Activated naive CD8-positive, alpha-beta T cell treated with anti-CD3 and anti-CD28 coated beads, Interleukin-2, amount 50 U/mL, for 24 hours (primary cell): ENCODE measurements around the gene TMEM45B.
"Not testable (repeated sequence)": the region's sequence is repeated elsewhere in the genome, so short reads cannot be mapped to it uniquely, and the experiment has no call there.

Source experiments
- ATAC-seq: fragments of 150-1000 bp; cut with Tn5 transposase; one replicate; pipeline ENCODE4 v1.10.0; 2021
- DNase-seq: peaks from one replicate; pipeline ENCODE4 v3.0.0; 2021
- H3K27ac Mint-ChIP-seq: one replicate; pipeline ENCODE4 v1.8.0; 2021; ENCODE audit warnings: mild to moderate bottlenecking, mixed read lengths
- H3K27me3 Mint-ChIP-seq: one replicate; pipeline ENCODE4 v1.8.0; 2021; ENCODE audit warnings: mixed read lengths
- H3K36me3 Mint-ChIP-seq: one replicate; pipeline ENCODE4 v1.8.0; 2021; ENCODE audit warnings: low read depth, mixed read lengths
- H3K4me1 Mint-ChIP-seq: one replicate; pipeline ENCODE4 v1.8.0; 2021; ENCODE audit warnings: mixed read lengths
- H3K4me3 Mint-ChIP-seq: one replicate; pipeline ENCODE4 v1.8.0; 2021; ENCODE audit warnings: mild to moderate bottlenecking, moderate library complexity, mixed read lengths
- H3K9me3 Mint-ChIP-seq: one replicate; pipeline ENCODE4 v1.8.0; 2021; ENCODE audit warnings: mixed read lengths

The TMEM45B gene

GRCh38 chr11:129852125-129852740, 36.6 kb downstream of the TMEM45B start:
- DNase-seq (no peak), ATAC-seq (no peak)
- no peak overlapping the region for H3K4me3 Mint-ChIP-seq
- H3K9me3 Mint-ChIP-seq, result no peaks in the 10 kb centered on the region
- H3K4me1 Mint-ChIP-seq, result peaks cover 32% of the 10 kb centered on the region
- H3K27ac Mint-ChIP-seq, result no peak overlapping the region
- peaks cover 4% of the 10 kb centered on the region for H3K36me3 Mint-ChIP-seq
- no peaks in the 10 kb centered on the region for H3K27me3 Mint-ChIP-seq

DNA sequence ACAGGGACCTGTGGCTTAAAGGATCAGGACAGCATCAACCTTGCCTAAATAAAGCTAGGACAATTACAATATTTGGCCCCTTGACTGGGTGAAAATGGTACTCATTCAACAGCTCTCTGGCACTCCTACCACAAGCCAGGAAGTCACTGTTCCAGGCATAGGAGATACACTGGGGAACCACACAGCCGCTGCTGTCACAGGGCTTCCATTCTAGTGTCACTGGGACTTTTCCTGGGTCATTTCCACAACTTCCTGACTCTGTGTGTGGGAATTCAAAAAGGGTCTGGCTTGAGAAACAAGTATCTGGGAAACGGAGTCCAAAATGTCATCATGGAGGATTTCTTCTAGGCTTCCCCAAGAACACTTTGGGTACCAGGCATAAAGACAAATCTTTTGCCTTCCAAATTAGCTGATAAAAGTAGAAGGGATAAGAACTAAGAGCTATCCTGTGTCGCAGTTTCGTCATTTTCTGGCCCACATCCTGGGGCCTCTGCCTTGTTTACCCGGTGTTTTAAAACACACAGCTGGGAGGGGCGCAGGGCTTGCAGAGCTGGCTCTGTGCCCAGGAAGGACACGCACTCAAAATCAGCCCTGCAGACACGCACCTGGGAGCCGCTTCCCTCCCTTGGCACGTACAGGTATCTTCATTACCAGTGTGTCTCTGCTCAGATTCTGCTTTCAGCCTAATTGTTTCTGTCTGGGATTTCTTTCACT, 38.0 kb downstream of the TMEM45B start:
- peaks cover 4% of the 10 kb centered on the region for H3K36me3 Mint-ChIP-seq
- DNase-seq (peak; percentile 24), ATAC-seq (peak; percentile 33)
- H3K9me3 Mint-ChIP-seq, result no peaks in the 10 kb centered on the region
- H3K4me3 Mint-ChIP-seq, result no peak overlapping the region
- peak overlapping the region; percentile 37 for H3K27ac Mint-ChIP-seq
- no peaks in the 10 kb centered on the region for H3K27me3 Mint-ChIP-seq
- H3K4me1 Mint-ChIP-seq, result peaks cover 33% of the 10 kb centered on the region

- Mint-ChIP-seq H3K27ac (no peak overlapping the region), H3K36me3 (peaks cover 4% of the 10 kb centered on the region), H3K4me1 (peaks cover 34% of the 10 kb centered on the region), H3K4me3 (peak overlapping the region; percentile 19), H3K9me3 (no peaks in the 10 kb centered on the region), H3K27me3 (no peaks in the 10 kb centered on the region)
- DNase-seq (no peak), ATAC-seq (no peak)
These were observed 38.7 kb downstream of the TMEM45B start for GRCh38 chr11:129854232-129854805.

DNA sequence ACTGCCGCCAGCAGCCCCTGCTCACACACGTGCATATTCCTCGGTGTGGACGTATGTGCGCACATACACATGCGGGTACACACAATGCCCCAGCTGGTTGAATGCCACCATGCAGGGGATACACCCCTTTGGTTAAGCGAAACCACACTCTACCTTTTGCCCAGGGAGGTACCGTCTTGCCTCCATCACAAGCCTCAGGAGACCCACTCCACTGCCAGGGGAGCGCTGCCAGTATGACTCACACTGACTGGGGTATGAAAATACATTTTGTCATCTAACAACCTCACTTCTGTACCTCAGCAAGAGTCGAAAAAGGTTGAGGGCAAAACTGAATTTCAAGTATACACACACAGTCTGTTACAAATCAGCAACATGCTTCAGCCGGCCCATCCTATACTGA, 39.4 kb downstream of the TMEM45B start:
- no peaks in the 10 kb centered on the region for H3K27me3 Mint-ChIP-seq
- no peaks in the 10 kb centered on the region for H3K9me3 Mint-ChIP-seq
- ATAC-seq (peak; percentile 34), DNase-seq (no peak)
- no peak overlapping the region for H3K4me3 Mint-ChIP-seq
- H3K27ac Mint-ChIP-seq, result no peak overlapping the region
- peaks cover 37% of the 10 kb centered on the region for H3K4me1 Mint-ChIP-seq
- peaks cover 8% of the 10 kb centered on the region for H3K36me3 Mint-ChIP-seq

- H3K9me3 Mint-ChIP-seq, result no peaks in the 10 kb centered on the region
- H3K27ac Mint-ChIP-seq, result no peak overlapping the region
- H3K4me3 Mint-ChIP-seq, result no peak overlapping the region
- H3K27me3 Mint-ChIP-seq, result no peaks in the 10 kb centered on the region
- ATAC-seq (no peak), DNase-seq (no peak)
- H3K4me1 Mint-ChIP-seq, result peaks cover 41% of the 10 kb centered on the region
- peaks cover 8% of the 10 kb centered on the region for H3K36me3 Mint-ChIP-seq
These were observed 40.4 kb downstream of the TMEM45B start for GRCh38 chr11:129856036-129856435.

GRCh38 chr11:129861702-129862522, 46.3 kb downstream of the TMEM45B start:
- no peak overlapping the region for H3K4me3 Mint-ChIP-seq

GRCh38 chr11:129864811-129865210, 49.2 kb downstream of the TMEM45B start:
- ATAC-seq, result no peak
- peaks cover 33% of the 10 kb centered on the region for H3K4me1 Mint-ChIP-seq
- no peaks in the 10 kb centered on the region for H3K9me3 Mint-ChIP-seq
- no peak overlapping the region for H3K4me3 Mint-ChIP-seq
- peaks cover 67% of the 10 kb centered on the region for H3K36me3 Mint-ChIP-seq
- H3K27ac Mint-ChIP-seq, result no peak overlapping the region
- DNase-seq, result no peak
- no peaks in the 10 kb centered on the region for H3K27me3 Mint-ChIP-seq

More at GRCh38 chr11:129861702-129862522, 46.3 kb downstream of the TMEM45B start:
- Mint-ChIP-seq H3K36me3 (peaks cover 51% of the 10 kb centered on the region), H3K4me1 (peaks cover 35% of the 10 kb centered on the region), H3K27me3 (no peaks in the 10 kb centered on the region), H3K27ac (peak overlapping the region; percentile 20), H3K9me3 (no peaks in the 10 kb centered on the region)
- ATAC-seq (no peak), DNase-seq (no peak)

- peak overlapping the region; percentile 34 for H3K27ac Mint-ChIP-seq
- no peak for DNase-seq
- H3K36me3 Mint-ChIP-seq, result peaks cover 73% of the 10 kb centered on the region
- H3K4me3 Mint-ChIP-seq, result no peak overlapping the region
- H3K9me3 Mint-ChIP-seq, result no peaks in the 10 kb centered on the region
- H3K4me1 Mint-ChIP-seq, result peaks cover 29% of the 10 kb centered on the region
- ATAC-seq, result peak; percentile 80
- no peaks in the 10 kb centered on the region for H3K27me3 Mint-ChIP-seq
These were observed 50.1 kb downstream of the TMEM45B start for GRCh38 chr11:129865701-129866100.

DNA sequence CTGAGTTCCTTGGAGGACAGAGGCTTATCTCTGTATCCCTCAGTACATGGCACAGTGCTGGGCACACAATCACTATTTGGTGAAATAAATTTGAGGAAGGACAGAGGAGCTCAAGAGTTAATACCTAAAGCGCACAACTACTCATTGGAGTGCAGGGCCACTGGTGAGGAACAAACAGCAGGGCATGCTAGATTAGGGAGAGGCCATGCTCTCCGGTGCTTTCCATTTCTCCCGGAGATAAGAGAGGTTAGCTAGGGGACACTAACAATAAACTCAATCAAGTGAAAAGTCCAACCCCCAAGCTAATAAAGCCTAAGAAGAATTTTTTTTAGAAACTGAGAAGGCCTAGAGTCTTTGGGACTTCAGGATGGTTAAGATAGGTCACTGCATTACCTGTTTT, 50.7 kb downstream of the TMEM45B start:
- H3K27ac Mint-ChIP-seq, result peak overlapping the region; percentile 34
- peaks cover 25% of the 10 kb centered on the region for H3K4me1 Mint-ChIP-seq
- H3K4me3 Mint-ChIP-seq, result no peak overlapping the region
- ATAC-seq, result no peak
- H3K9me3 Mint-ChIP-seq, result no peaks in the 10 kb centered on the region
- H3K36me3 Mint-ChIP-seq, result peaks cover 76% of the 10 kb centered on the region
- no peak for DNase-seq
- H3K27me3 Mint-ChIP-seq, result no peaks in the 10 kb centered on the region

- Mint-ChIP-seq H3K36me3 (peaks cover 74% of the 10 kb centered on the region), H3K4me1 (peaks cover 13% of the 10 kb centered on the region)
- not testable (repeated sequence) for H3K27ac Mint-ChIP-seq, H3K9me3 Mint-ChIP-seq, ATAC-seq, H3K4me3 Mint-ChIP-seq, DNase-seq, H3K27me3 Mint-ChIP-seq
These were observed 53.0 kb downstream of the TMEM45B start for GRCh38 chr11:129868626-129869025.

DNA sequence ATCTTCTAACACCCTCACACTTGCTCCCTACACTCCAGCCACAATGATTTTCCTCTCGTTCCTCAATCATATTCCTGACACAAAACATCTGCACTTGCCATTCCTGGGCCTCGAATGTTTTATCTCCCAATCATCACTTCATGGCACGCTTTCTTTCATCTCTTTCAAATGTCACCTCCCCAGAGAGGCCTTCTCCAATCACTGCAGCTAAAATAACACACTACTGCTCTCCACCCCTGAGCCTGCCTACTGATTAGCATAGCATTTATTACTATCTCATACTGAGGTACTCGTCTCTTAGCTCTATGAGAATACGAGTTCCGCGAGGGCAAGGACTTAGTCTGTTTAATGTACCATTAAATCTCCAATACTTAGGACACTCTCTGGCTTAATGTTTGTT, 56.3 kb downstream of the TMEM45B start:
- no peak for DNase-seq
- peaks cover 65% of the 10 kb centered on the region for H3K36me3 Mint-ChIP-seq
- no peaks in the 10 kb centered on the region for H3K27me3 Mint-ChIP-seq
- no peak overlapping the region for H3K27ac Mint-ChIP-seq
- ATAC-seq, result no peak
- no peak overlapping the region for H3K4me3 Mint-ChIP-seq
- H3K4me1 Mint-ChIP-seq, result peaks cover 2% of the 10 kb centered on the region
- no peaks in the 10 kb centered on the region for H3K9me3 Mint-ChIP-seq

DNA sequence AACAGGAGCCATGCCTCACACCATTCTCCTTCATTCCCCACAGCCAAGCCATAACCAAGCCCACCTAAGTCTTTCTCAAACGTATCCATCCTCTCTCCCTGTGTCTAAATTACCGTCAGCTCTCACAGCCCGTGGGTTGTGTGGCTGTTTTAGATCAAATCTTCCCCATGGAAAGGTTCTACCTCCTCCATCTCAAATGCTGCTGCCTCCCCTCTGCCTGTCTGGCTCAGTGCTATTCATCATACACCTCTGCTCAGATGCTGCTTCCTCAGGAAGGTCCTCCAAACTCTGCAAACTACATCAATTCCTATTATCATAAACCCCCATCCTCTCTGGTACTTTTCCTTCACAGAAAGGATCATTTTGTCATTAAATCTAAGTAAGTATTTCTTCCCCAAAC, 64.7 kb downstream of the TMEM45B start:
- Mint-ChIP-seq H3K9me3 (no peaks in the 10 kb centered on the region), H3K27ac (no peak overlapping the region), H3K4me3 (no peak overlapping the region), H3K27me3 (no peaks in the 10 kb centered on the region), H3K36me3 (peaks cover 66% of the 10 kb centered on the region), H3K4me1 (no peaks in the 10 kb centered on the region)
- no peak for DNase-seq
- no peak for ATAC-seq

DNA sequence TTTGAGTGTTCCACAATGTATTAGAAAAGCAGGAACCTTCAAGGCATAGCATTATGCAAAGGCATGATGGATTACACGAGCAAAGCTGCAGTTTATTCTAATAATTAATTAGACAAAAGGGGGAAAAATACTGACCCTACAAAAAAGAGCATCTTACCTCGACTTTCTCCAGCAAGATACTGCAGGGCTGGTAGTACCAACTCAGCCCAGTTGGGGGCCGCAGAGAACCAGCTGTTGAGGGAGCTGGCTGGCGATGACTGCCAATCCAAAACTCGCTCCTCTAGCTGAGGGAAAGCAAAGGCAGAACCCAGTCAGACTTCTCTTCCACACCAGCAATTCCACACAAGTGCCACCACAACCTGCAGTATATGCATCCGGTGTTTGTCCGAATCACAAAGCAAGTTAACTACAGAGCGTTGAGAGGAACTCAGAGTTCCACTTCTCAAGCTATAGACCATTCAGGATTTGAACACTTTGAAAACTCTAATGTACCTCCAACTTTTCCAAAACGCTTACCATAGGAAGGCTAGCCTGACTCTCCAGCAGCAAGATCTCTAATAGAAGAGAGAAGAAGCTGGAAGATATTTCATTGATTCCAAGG, 66.0 kb downstream of the TMEM45B start:
- peaks cover 69% of the 10 kb centered on the region for H3K36me3 Mint-ChIP-seq
- peak; percentile 61 for ATAC-seq
- DNase-seq, result peak; percentile 45
- H3K27ac Mint-ChIP-seq, result no peak overlapping the region
- H3K9me3 Mint-ChIP-seq, result no peaks in the 10 kb centered on the region
- H3K4me3 Mint-ChIP-seq, result no peak overlapping the region
- H3K27me3 Mint-ChIP-seq, result no peaks in the 10 kb centered on the region
- H3K4me1 Mint-ChIP-seq, result no peaks in the 10 kb centered on the region

- DNase-seq, result no peak
- no peak overlapping the region for H3K27ac Mint-ChIP-seq
- no peak for ATAC-seq
- H3K27me3 Mint-ChIP-seq, result no peaks in the 10 kb centered on the region
- no peak overlapping the region for H3K4me3 Mint-ChIP-seq
- H3K9me3 Mint-ChIP-seq, result no peaks in the 10 kb centered on the region
- peaks cover 9% of the 10 kb centered on the region for H3K4me1 Mint-ChIP-seq
- H3K36me3 Mint-ChIP-seq, result peaks cover 69% of the 10 kb centered on the region
These were observed 68.9 kb downstream of the TMEM45B start for GRCh38 chr11:129884581-129884980.
